HepG2 (cell line): ENCODE data around the gene RXFP1. TPM values are rescaled to one million over a fixed set of nuclear protein-coding genes. Genes with fewer than 3 reads are reported as not detected.

Experiments used
- ATF7 ChIP-seq, 2 experiments: fragments of 450-650 bp in 1 of 2; sonication (generic) in 1 of 2; formaldehyde crosslinking in 1 of 2; IDR thresholded peaks; 2 replicates each; pipeline versions ENCODE4 v1.4.0 to v1.6.1; 2016 to 2020; ENCODE audit warnings: antibody characterized with exemption in 1 of 2, mild to moderate bottlenecking in 1 of 2, missing genetic modification reagents in 1 of 2
- CBX5 ChIP-seq: sonication (generic); formaldehyde crosslinking; IDR thresholded peaks from 2 replicates; pipeline ENCODE4 v1.4.0; 2020; ENCODE audit warnings: missing genetic modification reagents, borderline replicate concordance
- CENPT ChIP-seq: sonication (generic); formaldehyde crosslinking; IDR thresholded peaks from 2 replicates; pipeline ENCODE4 v1.8.0; 2022; ENCODE audit warnings: low read depth, mild to moderate bottlenecking, moderate library complexity, missing genetic modification reagents
- FOXO4 ChIP-seq: sonication (generic); formaldehyde crosslinking; conservative IDR thresholded peaks from 2 replicates; pipeline ENCODE4 v1.8.1; 2023; ENCODE audit warnings: missing genetic modification reagents
- MED1 ChIP-seq: sonication (generic); formaldehyde crosslinking; IDR thresholded peaks from 2 replicates; pipeline ENCODE4 v1.4.0; 2020; ENCODE audit warnings: missing genetic modification reagents
- MZF1 ChIP-seq: sonication (generic); formaldehyde crosslinking; IDR thresholded peaks from 2 replicates; pipeline ENCODE4 v1.8.1; 2023; ENCODE audit warnings: mild to moderate bottlenecking, missing genetic modification reagents, borderline replicate concordance
- NFYC ChIP-seq: IDR thresholded peaks from 2 replicates; pipeline ENCODE4 v1.6.1; 2016; ENCODE audit warnings: missing genetic modification reagents, missing compliant biosample characterization
- PAX8 ChIP-seq: sonication (generic); formaldehyde crosslinking; IDR thresholded peaks from 2 replicates; pipeline ENCODE4 v1.8.0; 2022; ENCODE audit warnings: mild to moderate bottlenecking, missing genetic modification reagents, borderline replicate concordance
- PLSCR1 ChIP-seq: sonication (generic); formaldehyde crosslinking; IDR thresholded peaks from 2 replicates; pipeline ENCODE4 v1.5.0; 2020; ENCODE audit warnings: missing genetic modification reagents, mild to moderate bottlenecking, borderline replicate concordance
- RXRA ChIP-seq: sonication (generic); formaldehyde crosslinking; IDR thresholded peaks from 2 replicates; pipeline ENCODE4 v1.5.1; 2020; ENCODE audit warnings: missing genetic modification reagents
- SKI ChIP-seq: fragments of 450-650 bp; IDR thresholded peaks from one replicate; pipeline ENCODE4 v1.6.1; 2018; ENCODE audit warnings: mild to moderate bottlenecking; ENCODE audit not compliant: partially characterized antibody
- SMARCC2 ChIP-seq: fragments of 450-650 bp; IDR thresholded peaks from 2 replicates; pipeline ENCODE4 v1.6.1; 2017; ENCODE audit warnings: antibody characterized with exemption, mild to moderate bottlenecking
- TEAD3 ChIP-seq: optimal IDR thresholded peaks from 2 replicates; pipeline ENCODE3; 2016; ENCODE audit warnings: borderline replicate concordance
- ZBTB10 ChIP-seq: sonication (generic); formaldehyde crosslinking; IDR thresholded peaks from 2 replicates; pipeline ENCODE4 v1.4.0; 2020; ENCODE audit warnings: missing genetic modification reagents, borderline replicate concordance
- ZBTB21 ChIP-seq: sonication (generic); formaldehyde crosslinking; IDR thresholded peaks from 2 replicates; pipeline ENCODE4 v1.4.0; 2020; ENCODE audit warnings: missing genetic modification reagents
- ZBTB8A ChIP-seq: sonication (generic); formaldehyde crosslinking; IDR thresholded peaks from 2 replicates; pipeline ENCODE4 v1.4.0; 2020; ENCODE audit warnings: mild to moderate bottlenecking, low read depth, missing genetic modification reagents, borderline replicate concordance
- ZFP82 ChIP-seq: sonication (generic); formaldehyde crosslinking; IDR thresholded peaks from 2 replicates; pipeline ENCODE4 v1.5.1; 2020; ENCODE audit warnings: mild to moderate bottlenecking, missing genetic modification reagents, borderline replicate concordance
- ZFX ChIP-seq: sonication (generic); formaldehyde crosslinking; IDR thresholded peaks from 2 replicates; pipeline ENCODE4 v1.4.0; 2020; ENCODE audit warnings: mild to moderate bottlenecking, low read depth, missing genetic modification reagents, moderate library complexity
- ZMYM4 ChIP-seq: sonication (generic); formaldehyde crosslinking; IDR thresholded peaks from 2 replicates; pipeline ENCODE4 v1.8.1; 2023; ENCODE audit warnings: mild to moderate bottlenecking, missing genetic modification reagents
- ZNF17 ChIP-seq: sonication (generic); formaldehyde crosslinking; IDR thresholded peaks from 2 replicates; pipeline ENCODE4 v1.5.0; 2020; ENCODE audit warnings: mild to moderate bottlenecking, missing genetic modification reagents
- ZNF30 ChIP-seq: sonication (generic); formaldehyde crosslinking; IDR thresholded peaks from 2 replicates; pipeline ENCODE4 v1.5.0; 2020; ENCODE audit warnings: mild to moderate bottlenecking, missing genetic modification reagents
- ZNF563 ChIP-seq: sonication (generic); formaldehyde crosslinking; IDR thresholded peaks from 2 replicates; pipeline ENCODE4 v1.8.0; 2022; ENCODE audit warnings: mild to moderate bottlenecking, moderate library complexity, missing genetic modification reagents
- ZNF615 ChIP-seq: sonication (generic); formaldehyde crosslinking; IDR thresholded peaks from 2 replicates; pipeline ENCODE4 v1.5.0; 2020; ENCODE audit warnings: mild to moderate bottlenecking, missing genetic modification reagents, borderline replicate concordance
- ZNF709 ChIP-seq: sonication (generic); formaldehyde crosslinking; IDR thresholded peaks from 2 replicates; pipeline ENCODE4 v1.5.0; 2020; ENCODE audit warnings: mild to moderate bottlenecking, missing genetic modification reagents
- ZNF737 ChIP-seq: sonication (generic); formaldehyde crosslinking; IDR thresholded peaks from 2 replicates; pipeline ENCODE4 v1.5.0; 2020; ENCODE audit warnings: missing genetic modification reagents, mild to moderate bottlenecking, borderline replicate concordance
- polyA plus RNA-seq, 8 experiments: library from polyadenylated mRNA; depleted of rRNA in 3 of 8; stranded (reverse) in 7 of 8; unstranded in 1 of 8; fragments of >200 nt; fragmentation: Illumina TruSeq in 4 of 8; extraction: Trizol in 4 of 8; gene quantifications; 2 replicates each; pipeline versions ENCODE4 v1.2.1 to v1.2.3, GENCODE V29; 2011 to 2016; ENCODE audit warnings: low read depth in 4 of 8, missing spikeins in 1 of 8, mixed read lengths in 1 of 8; ENCODE audit not compliant: insufficient read depth in 1 of 8
- total RNA-seq, 5 experiments: library from RNA; depleted of rRNA; stranded (reverse); fragments of >200 nt; fragmentation: Illumina TruSeq; extraction: Trizol; gene quantifications; 2 replicates each; pipeline ENCODE4 v1.2.3, GENCODE V29; 2016; ENCODE audit warnings: low read depth in 1 of 5

RXFP1 gene
- total and polyA plus RNA-seq, 2 of the 13 experiments (the other 11 are each of a cell fraction or from before 2014, with no cell fraction given) = not detected

GRCh38 chr4:158671915-158672806, 150.5 kb downstream of the RXFP1 start, which contains the start of gene ETFDH (continued):
- TF ChIP-seq ZBTB8A (CRISPR knock-in tag) (no peak), CENPT (CRISPR knock-in tag) (no peak), ZNF17 (CRISPR knock-in tag) (no peak), MED1 (CRISPR knock-in tag) (peak; percentile 86), ZNF563 (CRISPR knock-in tag) (peak; percentile 54; the same call in 1 of the 2 replicates), ZFX (peak; percentile 81), PLSCR1 (CRISPR knock-in tag) (no peak), PAX8 (CRISPR knock-in tag) (no peak), CBX5 (CRISPR knock-in tag) (peak; percentile 82; the same call in 1 of the 2 replicates), ZNF737 (CRISPR knock-in tag) (no peak), TEAD3 (CRISPR knock-in tag) (peak; percentile 71), MZF1 (CRISPR knock-in tag) (no peak; the same call in 1 of the 2 replicates), ZFP82 (CRISPR knock-in tag) (peak; percentile 61; the same call in 1 of the 2 replicates), ZBTB21 (CRISPR knock-in tag) (peak; percentile 71; the same call in 1 of the 2 replicates), SMARCC2 (no peak), SKI (no peak), ZNF709 (0 out of 2 replicates have a peak, but pooled peaks have one; percentile 59), ZNF615 (CRISPR knock-in tag) (no peak), ATF7 (IDR thresholded peaks at IDR 0.05) (peak; percentile 97), ATF7 (CRISPR knock-in tag; IDR thresholded peaks at IDR 0.05) (peak; percentile 95), NFYC (CRISPR knock-in tag) (peak; percentile 90), ZBTB10 (CRISPR knock-in tag) (peak; percentile 78; the same call in 1 of the 2 replicates), ZNF30 (no peak), ZMYM4 (CRISPR knock-in tag) (peak; percentile 100), FOXO4 (CRISPR knock-in tag) (no peak), RXRA (CRISPR knock-in tag) (peak; percentile 97)
